Measurements from ENCODE around the gene CPN1.

The CPN1 gene

GRCh38 chr10:100025576-100025975 lies 56.1 kb downstream of the CPN1 start:
- no peak for TF ChIP-seq CTCF (IDR thresholded peaks at IDR 0.05; ENCODE audit: insufficient read depth, low read depth, low read length, missing control alignments)
- no peak overlapping the region for H3K4me3 ChIP-seq (ENCODE audit: low read length)
- DNase-seq (ENCODE audit: low read depth), result no peak

GRCh38 chr10:100024748-100025147 lies 56.9 kb downstream of the CPN1 start:
- DNase-seq (ENCODE audit: low read depth), result no peak
- TF ChIP-seq CTCF (IDR thresholded peaks at IDR 0.05; ENCODE audit: insufficient read depth, low read depth, low read length, missing control alignments), result no peak
- H3K4me3 ChIP-seq (ENCODE audit: low read length), result no peak overlapping the region

- DNase-seq (ENCODE audit: low read depth), result no peak
- H3K4me3 ChIP-seq (ENCODE audit: low read length), result no peak overlapping the region
Measured at GRCh38 chr10:100022403-100022802, 59.3 kb downstream of the CPN1 start.

GRCh38 chr10:100021322-100021721 lies 60.3 kb downstream of the CPN1 start:
- no peak for TF ChIP-seq CTCF (IDR thresholded peaks at IDR 0.05; ENCODE audit: insufficient read depth, low read depth, low read length, missing control alignments)
- DNase-seq (ENCODE audit: low read depth), result no peak
- no peak overlapping the region for H3K4me3 ChIP-seq (ENCODE audit: low read length)

More at GRCh38 chr10:100022403-100022802, 59.3 kb downstream of the CPN1 start:
- TF ChIP-seq CTCF (IDR thresholded peaks at IDR 0.05; ENCODE audit: insufficient read depth, low read depth, low read length, missing control alignments), result no peak

- no peak for DNase-seq (ENCODE audit: low read depth)
- no peak overlapping the region for H3K4me3 ChIP-seq (ENCODE audit: low read length)
- no peak for TF ChIP-seq CTCF (IDR thresholded peaks at IDR 0.05; ENCODE audit: insufficient read depth, low read depth, low read length, missing control alignments)
Measured at GRCh38 chr10:100020886-100021253, 60.8 kb downstream of the CPN1 start.

- no peak for TF ChIP-seq CTCF (IDR thresholded peaks at IDR 0.05; ENCODE audit: insufficient read depth, low read depth, low read length, missing control alignments)
- H3K4me3 ChIP-seq (ENCODE audit: low read length), result no peak overlapping the region
- DNase-seq (ENCODE audit: low read depth), result no peak
Measured at GRCh38 chr10:100020142-100020885, 61.4 kb downstream of the CPN1 start.

GRCh38 chr10:100019787-100020141 lies 61.9 kb downstream of the CPN1 start:
- no peak for TF ChIP-seq CTCF (IDR thresholded peaks at IDR 0.05; ENCODE audit: insufficient read depth, low read depth, low read length, missing control alignments)
- DNase-seq (ENCODE audit: low read depth), result no peak
- H3K4me3 ChIP-seq (ENCODE audit: low read length), result no peak overlapping the region

All from epithelial cell of esophagus (primary cell).